ENCODE data around the gene OCSTAMP. TPM values are rescaled to one million over a fixed set of nuclear protein-coding genes. Genes with fewer than 3 reads are reported as not detected.

OCSTAMP gene
- total and polyA plus RNA-seq, 7 donors: not detected

DNA sequence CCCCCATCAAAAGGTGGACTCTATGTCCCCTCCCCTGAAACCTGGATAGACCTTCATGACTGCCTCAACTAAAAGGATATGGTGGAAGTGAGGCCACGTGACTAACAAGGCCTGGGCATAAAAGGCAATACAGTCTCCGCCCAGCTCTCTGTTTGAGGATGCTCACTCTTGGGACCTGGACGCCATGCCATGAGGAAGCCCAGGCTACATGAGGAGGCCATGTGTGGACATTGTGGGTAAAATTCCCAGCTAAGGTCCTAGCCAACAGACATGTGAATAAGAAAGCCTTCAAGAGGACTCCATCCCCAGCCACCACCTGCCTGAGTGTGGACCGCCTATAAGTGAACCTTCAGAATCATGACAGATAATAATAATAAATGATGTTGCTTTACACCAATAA lies 29.9 kb downstream of the OCSTAMP start:
- intact Hi-C loops (cut with DNase I): no loop called here
- Histone ChIP-seq H3K4me3 (no peak overlapping the region), H3K27ac (no peak overlapping the region), H3K4me1 (no peaks in the 10 kb centered on the region), H3K9me3 (no peaks in the 10 kb centered on the region), H3K27me3 (peaks cover 0 to 17% (median 5%) of the 10 kb centered on the region in 3 donors), H3K36me3 (no peaks in the 10 kb centered on the region)
- TF ChIP-seq EP300 (IDR thresholded peaks at IDR 0.05) (no peak), POLR2AphosphoS5 (IDR thresholded peaks at IDR 0.05) (no peak), POLR2A (IDR thresholded peaks at IDR 0.05) (no peak), CTCF (IDR thresholded peaks at IDR 0.05) (no peak)
- 86 to 88% methylated on average over 4 of the region's 4 CpGs for WGBS, 2 donors
- DNase-seq: no peak

GRCh38 chr20:46519471-46520068 lies 30.9 kb downstream of the OCSTAMP start:
- 73 to 86% methylated on average over 3 of the region's 3 CpGs for WGBS, 2 donors
- intact Hi-C loops (cut with DNase I): loop anchor here (10.0 kb wide), 1 partner anchor 155 kb away; no protein-coding TSS in a partner anchor

DNA sequence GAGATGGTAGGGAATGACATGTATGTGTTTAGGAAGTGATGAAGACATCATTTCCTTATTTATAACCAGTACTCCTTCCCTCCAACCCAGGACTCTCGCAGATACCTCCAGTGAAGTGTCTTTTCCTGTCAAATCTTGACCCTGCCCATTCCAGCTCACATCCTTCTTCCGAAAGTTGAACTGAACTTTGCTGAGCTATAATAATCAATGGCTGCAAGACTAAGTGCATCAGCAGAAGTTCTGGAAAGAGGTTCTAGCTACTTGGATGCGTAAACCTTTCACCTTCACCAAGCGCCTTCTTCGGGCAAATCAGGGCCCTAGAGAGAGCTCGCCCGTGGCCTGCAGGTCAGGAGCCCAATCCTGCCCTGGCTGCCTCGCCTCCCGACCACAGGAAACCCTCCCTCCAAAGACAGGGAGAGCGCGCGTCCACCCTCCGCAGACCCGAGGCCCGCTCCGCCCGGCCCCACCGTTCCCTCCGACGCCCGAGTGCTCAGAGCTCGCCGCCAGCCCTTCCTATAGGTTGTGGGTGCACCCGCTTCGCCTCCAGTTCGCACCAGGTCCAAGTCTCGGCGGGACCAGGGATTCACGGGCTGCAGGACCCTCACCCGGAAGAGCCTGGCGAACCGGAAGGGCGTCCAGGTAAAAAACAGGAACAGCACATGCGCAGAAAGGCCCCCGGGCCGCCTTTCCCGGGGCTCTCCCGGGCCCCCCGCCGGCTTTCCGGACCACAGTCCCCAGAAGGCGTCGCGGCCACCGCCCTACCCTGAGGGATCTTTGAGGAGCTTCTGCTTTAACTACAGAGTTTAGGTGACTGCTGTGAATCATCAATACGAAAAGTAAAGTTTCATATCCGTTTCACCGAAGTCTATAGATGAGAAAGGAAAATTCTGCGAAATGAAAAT lies 37.3 kb downstream of the OCSTAMP start, which contains the start of gene ZNF334:
TSS of gene ZNF334 (minus strand) at position 617 of the 902 bp plus-strand sequence. CDS start 1,457 bp downstream, outside the sequence.
- H3K9me3 ChIP-seq: no peaks in the 10 kb centered on the region
- peaks cover 0 to 6% (median 5%) of the 10 kb centered on the region in 4 donors for H3K4me1 ChIP-seq
- peak within 1 kb of the TSS; percentile 56 to 67 (median 66) for H3K4me3 ChIP-seq
- 4 to 15% methylated on average over 49 of the region's 49 CpGs for WGBS, 2 donors
- DNase-seq: peak; percentile 76
- H3K27me3 ChIP-seq: peaks cover 0 to 11% (median 3%) of the 10 kb centered on the region in 3 donors
- TF ChIP-seq POLR2AphosphoS5 (IDR thresholded peaks at IDR 0.05) (peak in 3 of 4 donors; percentile 22 to 62 (median 59)), EP300 (IDR thresholded peaks at IDR 0.05) (no peak)
- H3K27ac ChIP-seq: peak within 1 kb of the TSS; percentile 38 to 68 (median 55)
- intact Hi-C loops (cut with DNase I): loop anchor here (5.0 to 10.0 kb wide), 2 partner anchors 148 to 169 kb away; no protein-coding TSS in a partner anchor
- no peaks in the 10 kb centered on the region for H3K36me3 ChIP-seq

More at GRCh38 chr20:46519471-46520068, 30.9 kb downstream of the OCSTAMP start:
- Histone ChIP-seq H3K27me3 (peaks cover 0 to 17% (median 5%) of the 10 kb centered on the region in 3 donors), H3K27ac (no peak overlapping the region), H3K36me3 (no peaks in the 10 kb centered on the region), H3K4me3 (no peak overlapping the region), H3K4me1 (no peaks in the 10 kb centered on the region), H3K9me3 (no peaks in the 10 kb centered on the region)
- no peak for DNase-seq
- no peak for TF ChIP-seq POLR2AphosphoS5 (IDR thresholded peaks at IDR 0.05)
- TF ChIP-seq EP300 (IDR thresholded peaks at IDR 0.05): no peak
- TF ChIP-seq CTCF (IDR thresholded peaks at IDR 0.05): no peak
- TF ChIP-seq POLR2A (IDR thresholded peaks at IDR 0.05): no peak

- 56 to 88% methylated on average over 2 of the region's 2 CpGs for WGBS, 2 donors
- no peak overlapping the region for H3K4me3 ChIP-seq
- DNase-seq: no peak
- intact Hi-C loops (cut with DNase I): no loop called here
- TF ChIP-seq CTCF (IDR thresholded peaks at IDR 0.05) (no peak), POLR2AphosphoS5 (IDR thresholded peaks at IDR 0.05) (no peak), POLR2A (IDR thresholded peaks at IDR 0.05) (no peak), EP300 (IDR thresholded peaks at IDR 0.05) (no peak)
- peaks cover 0 to 6% (median 5%) of the 10 kb centered on the region in 4 donors for H3K4me1 ChIP-seq
- no peaks in the 10 kb centered on the region for H3K27me3 ChIP-seq
- no peak overlapping the region for H3K27ac ChIP-seq
- H3K36me3 ChIP-seq: no peaks in the 10 kb centered on the region
- no peaks in the 10 kb centered on the region for H3K9me3 ChIP-seq
These were observed 40.9 kb downstream of the OCSTAMP start for GRCh38 chr20:46509523-46509922.
